ENCODE results near the gene CD44. TPM values are rescaled to one million over a fixed set of nuclear protein-coding genes. Genes with fewer than 3 reads are reported as not detected.

Gene CD44
- total RNA-seq, 1 donor from 2014 or later: 4.1 TPM

GRCh38 chr11:35111161-35112055 is 27.6 kb upstream of the CD44 start:
- FAIRE-seq (no peak), DNase-seq (ENCODE audit: low spot score in 2 of 2) (no peak)

GRCh38 chr11:35112056-35112845 is 26.7 kb upstream of the CD44 start:
- FAIRE-seq (no peak), DNase-seq (ENCODE audit: low spot score in 2 of 2) (no peak)

GRCh38 chr11:35112846-35113105 is 26.2 kb upstream of the CD44 start:
- FAIRE-seq (no peak), DNase-seq (ENCODE audit: low spot score in 2 of 2) (no peak)

- FAIRE-seq (no peak), DNase-seq (ENCODE audit: low spot score in 2 of 2) (no peak)
Measured at GRCh38 chr11:35114906-35115687, 23.9 kb upstream of the CD44 start.

- FAIRE-seq (no peak), DNase-seq (ENCODE audit: low spot score in 2 of 2) (no peak)
Measured at GRCh38 chr11:35115688-35116030, 23.3 kb upstream of the CD44 start.

- DNase-seq (ENCODE audit: low spot score in 2 of 2): no peak
- FAIRE-seq: no peak
Measured at GRCh38 chr11:35116245-35116644, 22.7 kb upstream of the CD44 start.

- FAIRE-seq: no peak
Measured at GRCh38 chr11:35116762-35117640, 22.0 kb upstream of the CD44 start.

GRCh38 chr11:35118906-35119305 is 20.1 kb upstream of the CD44 start:
- no peak for FAIRE-seq

More at GRCh38 chr11:35116762-35117640, 22.0 kb upstream of the CD44 start:
- DNase-seq (ENCODE audit: low spot score in 2 of 2): no peak

GRCh38 chr11:35121326-35121865 is 17.6 kb upstream of the CD44 start:
- FAIRE-seq (no peak), DNase-seq (ENCODE audit: low spot score in 2 of 2) (no peak)

More at GRCh38 chr11:35118906-35119305, 20.1 kb upstream of the CD44 start:
- DNase-seq (ENCODE audit: low spot score in 2 of 2): no peak

- DNase-seq (ENCODE audit: low spot score in 2 of 2) (no peak), FAIRE-seq (no peak)
Measured at GRCh38 chr11:35122308-35122707, 16.7 kb upstream of the CD44 start.

GRCh38 chr11:35126000-35126878 is 12.7 kb upstream of the CD44 start:
- DNase-seq (ENCODE audit: low spot score in 2 of 2) (no peak), FAIRE-seq (no peak)

- FAIRE-seq (no peak), DNase-seq (ENCODE audit: low spot score in 2 of 2) (no peak)
Measured at GRCh38 chr11:35126879-35127581, 11.9 kb upstream of the CD44 start.

GRCh38 chr11:35127619-35128018 is 11.4 kb upstream of the CD44 start:
- DNase-seq (ENCODE audit: low spot score in 2 of 2): no peak
- FAIRE-seq: no peak

- no peak for FAIRE-seq
- DNase-seq (ENCODE audit: low spot score in 2 of 2): no peak
Measured at GRCh38 chr11:35131094-35131493, 7.9 kb upstream of the CD44 start.

GRCh38 chr11:35131886-35132285 is 7.1 kb upstream of the CD44 start:
- no peak for FAIRE-seq
- DNase-seq (ENCODE audit: low spot score in 2 of 2): no peak

- no peak for DNase-seq (ENCODE audit: low spot score in 2 of 2)
- no peak for FAIRE-seq
Measured at GRCh38 chr11:35133656-35134055, 5.3 kb upstream of the CD44 start.

GRCh38 chr11:35134403-35135148 is 4.4 kb upstream of the CD44 start:
- DNase-seq (ENCODE audit: low spot score in 2 of 2): no peak
- no peak for FAIRE-seq

- DNase-seq (ENCODE audit: low spot score in 2 of 2): no peak
Measured at GRCh38 chr11:35135222-35135621, 3.7 kb upstream of the CD44 start.

More at GRCh38 chr11:35135222-35135621, 3.7 kb upstream of the CD44 start:
- no peak for FAIRE-seq

Data from frontal cortex (tissue), 4 donors.